ENCODE results near the gene GALT.
"Not testable (repeated sequence)": the region's sequence is repeated elsewhere in the genome, so short reads cannot be mapped to it uniquely, and the experiment has no call there.

Gene GALT

GRCh38 chr9:34635556-34635955 is 10.9 kb upstream of the GALT start:
- no peak for DNase-seq (ENCODE audit: low read depth)
- H3K4me3 ChIP-seq (ENCODE audit: low read depth, low read length): peak overlapping the region; percentile 83
- no peak for TF ChIP-seq CTCF (IDR thresholded peaks at IDR 0.05; ENCODE audit: control insufficient read depth, extremely low read depth, insufficient read depth)

GRCh38 chr9:34636791-34637355 is 9.6 kb upstream of the GALT start:
- H3K4me3 ChIP-seq (ENCODE audit: low read depth, low read length): peak overlapping the region; percentile 83
- TF ChIP-seq CTCF (IDR thresholded peaks at IDR 0.05; ENCODE audit: control insufficient read depth, extremely low read depth, insufficient read depth): no peak
- DNase-seq (ENCODE audit: low read depth): no peak

GRCh38 chr9:34637356-34638137 is 8.9 kb upstream of the GALT start, which contains the start of gene SIGMAR1:
TSS of gene SIGMAR1 (minus strand) at chr9:34637787. CDS start at chr9:34637697, 90 bp downstream.
- no peak for TF ChIP-seq CTCF (IDR thresholded peaks at IDR 0.05; ENCODE audit: control insufficient read depth, extremely low read depth, insufficient read depth)
- peak; percentile 76 for DNase-seq (ENCODE audit: low read depth)
- peak within 1 kb of the TSS; percentile 83 for H3K4me3 ChIP-seq (ENCODE audit: low read depth, low read length)

- H3K4me3 ChIP-seq (ENCODE audit: low read depth, low read length): peak overlapping the region; percentile 83
These were observed 8.4 kb upstream of the GALT start for GRCh38 chr9:34638138-34638445.

GRCh38 chr9:34639322-34639721 is 7.2 kb upstream of the GALT start:
- not testable (repeated sequence) for H3K4me3 ChIP-seq (ENCODE audit: low read depth, low read length); DNase-seq (ENCODE audit: low read depth)

More at GRCh38 chr9:34638138-34638445, 8.4 kb upstream of the GALT start:
- DNase-seq (ENCODE audit: low read depth): no peak
- TF ChIP-seq CTCF (IDR thresholded peaks at IDR 0.05; ENCODE audit: control insufficient read depth, extremely low read depth, insufficient read depth): no peak

GRCh38 chr9:34642679-34643078 is 3.8 kb upstream of the GALT start:
- TF ChIP-seq CTCF (IDR thresholded peaks at IDR 0.05; ENCODE audit: control insufficient read depth, extremely low read depth, insufficient read depth): no peak
- DNase-seq (ENCODE audit: low read depth): no peak
- no peak overlapping the region for H3K4me3 ChIP-seq (ENCODE audit: low read depth, low read length)

GRCh38 chr9:34644766-34645314 is 1.6 kb upstream of the GALT start:
- H3K4me3 ChIP-seq (ENCODE audit: low read depth, low read length): no peak overlapping the region
- no peak for TF ChIP-seq CTCF (IDR thresholded peaks at IDR 0.05; ENCODE audit: control insufficient read depth, extremely low read depth, insufficient read depth)
- no peak for DNase-seq (ENCODE audit: low read depth)

Data from LNCaP clone FGC (cell line).